Fibroblast of villous mesenchyme (primary cell): ENCODE measurements around the gene ARL11. TPM values are rescaled to one million over a fixed set of nuclear protein-coding genes. Genes with fewer than 3 reads are reported as not detected.
A peak's percentile ranks its signal among the peaks of the same experiment; 100 is the strongest.

ENCODE experiments used
- DNase-seq: peaks from one replicate; pipeline ENCODE4 v3.0.0-alpha.2; 2010; ENCODE audit warnings: low read depth
- H3K4me3 ChIP-seq: 2 replicates; pipeline ENCODE4 v1.5.1; 2011; ENCODE audit warnings: low read depth, mild to moderate bottlenecking, low read length
- total RNA-seq: library from RNA; depleted of rRNA; stranded (reverse); fragments of >200 nt; gene quantifications from 2 replicates; pipeline ENCODE4 v1.2.3, GENCODE V29; 2012
- TF ChIP-seq, protein P1 (sequence below): IDR thresholded peaks from 2 replicates; pipeline ENCODE4 v1.5.1; 2012; ENCODE audit warnings: low read depth, mild to moderate bottlenecking, low read length; ENCODE audit not compliant: insufficient read depth

ARL11 gene
- total RNA-seq, 1 donor = not detected

DNA sequence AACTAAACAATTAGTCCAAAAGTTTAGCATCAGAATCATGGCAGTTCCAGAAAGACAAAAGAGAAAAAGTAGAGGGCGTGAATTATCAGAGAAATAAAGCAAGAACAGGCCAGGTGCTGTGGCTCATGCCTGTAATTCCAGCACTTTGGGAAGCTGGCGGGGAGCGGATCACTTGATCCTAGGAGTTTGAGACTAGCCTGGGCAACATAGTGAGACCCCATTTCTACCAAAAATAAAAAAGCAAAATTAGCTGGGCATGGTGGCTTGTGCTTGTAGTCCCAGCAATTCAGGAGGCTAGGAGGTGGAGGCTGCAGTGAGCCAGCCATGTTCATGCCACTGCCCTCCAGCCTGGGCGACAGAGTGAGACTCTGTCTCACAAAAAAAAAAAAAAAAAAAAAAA is 18.4 kb downstream of the ARL11 start:
- TF ChIP-seq, protein P1, sequence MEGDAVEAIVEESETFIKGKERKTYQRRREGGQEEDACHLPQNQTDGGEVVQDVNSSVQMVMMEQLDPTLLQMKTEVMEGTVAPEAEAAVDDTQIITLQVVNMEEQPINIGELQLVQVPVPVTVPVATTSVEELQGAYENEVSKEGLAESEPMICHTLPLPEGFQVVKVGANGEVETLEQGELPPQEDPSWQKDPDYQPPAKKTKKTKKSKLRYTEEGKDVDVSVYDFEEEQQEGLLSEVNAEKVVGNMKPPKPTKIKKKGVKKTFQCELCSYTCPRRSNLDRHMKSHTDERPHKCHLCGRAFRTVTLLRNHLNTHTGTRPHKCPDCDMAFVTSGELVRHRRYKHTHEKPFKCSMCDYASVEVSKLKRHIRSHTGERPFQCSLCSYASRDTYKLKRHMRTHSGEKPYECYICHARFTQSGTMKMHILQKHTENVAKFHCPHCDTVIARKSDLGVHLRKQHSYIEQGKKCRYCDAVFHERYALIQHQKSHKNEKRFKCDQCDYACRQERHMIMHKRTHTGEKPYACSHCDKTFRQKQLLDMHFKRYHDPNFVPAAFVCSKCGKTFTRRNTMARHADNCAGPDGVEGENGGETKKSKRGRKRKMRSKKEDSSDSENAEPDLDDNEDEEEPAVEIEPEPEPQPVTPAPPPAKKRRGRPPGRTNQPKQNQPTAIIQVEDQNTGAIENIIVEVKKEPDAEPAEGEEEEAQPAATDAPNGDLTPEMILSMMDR = no peak
- DNase-seq = no peak
- no peak overlapping the region for H3K4me3 ChIP-seq

DNA sequence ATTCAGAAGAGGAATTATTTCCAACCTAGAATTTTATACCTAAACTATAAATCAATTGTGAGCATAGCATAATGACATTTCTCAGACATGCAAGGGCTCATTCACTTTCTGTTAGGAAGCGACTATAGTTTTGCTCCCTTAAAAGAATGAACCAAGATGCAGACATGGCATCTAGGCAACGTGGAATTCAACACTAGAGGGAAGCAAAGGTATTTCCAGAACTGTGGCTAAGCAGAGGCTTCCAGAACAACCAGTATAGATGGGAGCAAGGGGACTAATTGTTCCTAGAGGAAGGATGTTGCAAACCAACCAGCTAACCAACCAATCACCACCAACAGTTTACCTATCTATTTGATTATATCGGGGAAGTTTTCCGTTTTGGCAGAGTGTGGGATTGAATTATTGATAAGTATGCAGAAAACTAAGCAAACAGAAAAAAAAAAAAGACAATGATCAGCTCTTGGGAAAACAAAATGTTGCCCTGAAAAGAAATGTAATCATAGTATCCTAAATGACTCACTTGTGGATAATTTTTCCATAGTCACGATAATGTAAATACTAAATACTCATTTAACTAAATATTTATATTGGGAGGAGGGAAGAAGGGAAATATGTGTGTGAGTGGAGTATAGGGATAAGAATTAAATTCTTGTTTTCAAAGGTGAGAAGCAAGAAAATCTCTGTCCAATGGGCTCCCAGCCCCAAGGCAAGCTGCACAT is 21.1 kb downstream of the ARL11 start:
- DNase-seq = peak; percentile 64

DNA sequence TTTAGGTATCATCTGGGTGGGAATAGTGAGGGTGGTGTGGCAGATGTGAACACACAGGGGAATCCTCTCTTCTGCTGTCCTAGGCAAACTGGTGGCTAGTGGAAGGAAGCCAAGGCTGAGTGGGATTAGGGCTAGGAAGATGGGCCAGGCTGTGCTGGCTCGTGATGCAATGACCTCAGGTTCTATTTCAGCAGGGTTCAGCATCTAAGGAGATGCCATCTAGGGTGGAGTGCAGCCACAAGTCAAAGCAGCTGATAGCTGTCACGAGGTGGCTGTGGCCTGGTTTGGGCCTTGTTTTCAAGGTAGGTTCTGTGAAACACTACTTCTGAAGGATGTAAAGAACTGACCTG is 21.6 kb downstream of the ARL11 start:
- H3K4me3 ChIP-seq = no peak overlapping the region
- TF ChIP-seq, protein P1 = no peak
- DNase-seq = peak; percentile 73

More for the DNA sequence above, 21.1 kb downstream of the ARL11 start:
- no peak overlapping the region for H3K4me3 ChIP-seq
- TF ChIP-seq, protein P1 = peak; percentile 53

DNA sequence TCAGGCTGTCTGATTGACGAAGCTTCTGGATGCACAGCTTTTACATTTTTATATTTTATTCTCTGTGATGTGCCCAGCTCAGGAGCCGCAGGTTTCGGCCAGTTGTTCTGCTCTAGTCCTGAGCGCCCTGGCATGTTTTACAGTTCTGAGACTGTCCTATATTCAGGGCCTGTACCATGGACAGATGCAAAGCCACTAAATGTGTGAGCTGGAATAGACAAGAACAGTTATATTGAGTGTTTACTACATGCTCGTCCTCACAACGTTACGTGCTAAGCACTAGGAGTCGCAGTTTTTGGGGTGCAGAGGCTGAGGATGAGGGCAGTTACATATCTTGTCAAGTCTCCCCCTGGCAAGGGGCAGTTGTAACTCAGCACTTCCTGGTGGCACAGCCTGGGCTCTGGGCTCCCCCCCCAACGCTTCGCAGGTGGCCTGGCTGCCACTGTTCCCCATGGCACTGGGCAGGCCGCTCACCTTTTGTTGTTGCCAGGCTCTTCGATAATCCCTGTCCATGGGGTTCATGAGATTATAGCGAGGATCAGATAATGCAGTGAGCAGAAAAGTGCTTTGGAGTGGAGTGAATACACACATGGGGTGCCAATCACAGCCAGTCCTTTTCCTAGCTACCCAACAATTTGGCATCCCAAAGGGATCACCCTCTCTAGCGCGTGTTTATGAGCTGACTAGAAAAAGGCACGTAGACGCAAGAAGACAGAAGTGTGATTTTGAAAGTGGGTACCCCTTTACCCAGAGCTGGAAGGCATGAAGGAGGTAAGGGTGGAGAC is 23.5 kb downstream of the ARL11 start:
- no peak overlapping the region for H3K4me3 ChIP-seq
- no peak for DNase-seq
- TF ChIP-seq, protein P1 = no peak

DNA sequence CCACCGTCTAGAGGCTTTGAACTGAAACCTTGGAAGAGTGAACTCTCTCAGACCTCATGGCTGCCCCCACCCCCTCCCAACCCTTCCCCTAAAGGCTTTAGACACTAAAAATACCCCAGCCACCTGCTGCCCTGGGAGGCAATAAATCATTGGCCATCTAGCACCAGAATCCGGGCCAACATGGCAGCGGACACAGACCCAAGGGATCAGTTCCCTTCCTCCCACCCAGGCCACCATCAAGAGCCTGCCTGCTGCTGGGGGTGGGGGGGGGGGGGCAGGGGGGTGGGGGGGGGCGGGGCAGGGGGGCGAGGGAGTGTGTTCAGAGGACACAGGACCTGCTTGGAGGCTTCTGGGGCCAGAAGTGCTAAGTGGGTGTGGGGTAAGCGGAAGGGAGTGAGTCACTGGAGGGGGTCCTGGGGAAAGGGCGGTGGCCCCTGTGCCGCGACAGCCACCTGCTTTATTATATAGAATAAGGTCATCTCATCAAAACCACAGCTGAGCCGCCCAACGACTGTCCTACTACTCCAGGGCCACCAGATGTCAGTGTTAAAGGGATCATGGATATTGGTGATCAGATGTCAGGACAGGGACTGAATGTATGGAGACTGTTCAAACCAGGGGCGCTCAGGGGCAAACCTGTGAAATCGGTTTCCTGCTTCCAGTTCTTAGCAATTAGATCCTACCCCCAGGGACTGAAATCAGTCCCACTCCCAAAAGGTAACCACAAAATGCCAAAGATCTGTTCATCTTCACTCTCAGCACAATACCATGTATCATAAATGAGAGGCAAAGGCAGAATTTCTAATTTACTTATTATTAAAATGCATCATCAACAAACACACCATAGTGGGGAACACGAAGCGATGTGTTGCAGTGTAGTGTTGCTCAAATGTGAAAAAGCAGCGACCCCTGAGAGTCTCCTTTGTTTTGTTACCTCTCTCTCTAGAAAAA is 24.3 kb downstream of the ARL11 start:
- DNase-seq = no peak
- TF ChIP-seq, protein P1 = peak; percentile 45
- no peak overlapping the region for H3K4me3 ChIP-seq

DNA sequence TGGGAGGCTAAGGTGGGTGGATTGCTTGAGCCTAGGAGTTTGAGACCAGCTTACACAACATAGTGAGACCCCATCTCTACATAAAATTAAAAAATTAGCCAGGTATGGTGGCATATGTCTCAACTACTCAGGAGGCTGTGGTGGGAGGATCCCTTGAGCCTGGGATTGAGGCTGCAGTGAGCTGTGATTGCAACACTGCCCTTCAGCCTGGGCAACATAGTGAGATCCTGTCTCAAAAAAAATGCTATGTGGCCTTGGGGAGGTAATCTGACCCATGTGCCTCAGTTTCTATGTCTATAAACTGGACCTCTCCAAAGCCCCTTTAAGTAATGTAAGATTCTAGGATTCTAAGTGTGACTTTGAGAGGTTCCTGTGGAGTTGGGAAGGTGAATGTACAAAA is 25.2 kb downstream of the ARL11 start:
- H3K4me3 ChIP-seq = no peak overlapping the region
- no peak for DNase-seq
- TF ChIP-seq, protein P1 = no peak
